ENCODE results near the gene MRPS15.

Gene MRPS15

DNA sequence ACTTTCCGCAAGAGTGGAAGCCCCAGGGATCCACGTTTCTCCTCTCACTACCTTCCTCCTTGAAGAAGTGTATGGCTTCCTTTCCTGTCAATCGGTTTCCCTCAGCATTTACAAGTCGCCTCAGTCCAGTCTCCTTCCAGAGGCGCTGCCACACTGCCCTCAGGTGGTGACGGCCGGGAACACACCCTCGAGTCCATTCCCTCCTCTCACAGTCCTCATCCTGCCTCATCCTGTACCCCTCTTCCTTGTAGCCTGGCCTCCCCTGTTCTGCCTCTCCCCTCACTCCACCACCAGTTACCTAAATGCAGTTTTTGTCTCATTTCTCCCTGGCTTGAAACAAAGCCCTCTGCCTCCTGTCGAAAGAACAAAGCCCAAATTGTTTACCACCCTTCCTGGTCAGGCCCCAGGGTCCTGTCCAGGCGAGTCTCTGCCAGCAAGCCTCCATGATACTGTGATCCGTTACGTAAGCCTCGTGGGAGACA is 43.3 kb downstream of the MRPS15 start (continued):
- no peak for TF ChIP-seq ZNF510 (tag by site-specific recombination; IDR thresholded peaks at IDR 0.05; ENCODE audit: insufficient replicate concordance)
- TF ChIP-seq ZBTB48 (tag by site-specific recombination; IDR thresholded peaks at IDR 0.05): 0 out of 2 replicates have a peak, but pooled peaks have one; percentile 12
- TF ChIP-seq ZBTB20 (tag by site-specific recombination; IDR thresholded peaks at IDR 0.05): no peak
- TF ChIP-seq ZXDB (tag by site-specific recombination; IDR thresholded peaks at IDR 0.05): no peak
- no peak for TF ChIP-seq SETDB1 (IDR thresholded peaks at IDR 0.05; ENCODE audit: insufficient read length, low read length)
- no peak for TF ChIP-seq ZNF48 (tag by site-specific recombination; IDR thresholded peaks at IDR 0.05)
- TF ChIP-seq, protein P1, sequence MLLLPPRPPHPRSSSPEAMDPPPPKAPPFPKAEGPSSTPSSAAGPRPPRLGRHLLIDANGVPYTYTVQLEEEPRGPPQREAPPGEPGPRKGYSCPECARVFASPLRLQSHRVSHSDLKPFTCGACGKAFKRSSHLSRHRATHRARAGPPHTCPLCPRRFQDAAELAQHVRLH (tag by site-specific recombination; IDR thresholded peaks at IDR 0.05): no peak
- TF ChIP-seq KLF8 (tag by site-specific recombination; IDR thresholded peaks at IDR 0.05): no peak
- TF ChIP-seq, protein P2, sequence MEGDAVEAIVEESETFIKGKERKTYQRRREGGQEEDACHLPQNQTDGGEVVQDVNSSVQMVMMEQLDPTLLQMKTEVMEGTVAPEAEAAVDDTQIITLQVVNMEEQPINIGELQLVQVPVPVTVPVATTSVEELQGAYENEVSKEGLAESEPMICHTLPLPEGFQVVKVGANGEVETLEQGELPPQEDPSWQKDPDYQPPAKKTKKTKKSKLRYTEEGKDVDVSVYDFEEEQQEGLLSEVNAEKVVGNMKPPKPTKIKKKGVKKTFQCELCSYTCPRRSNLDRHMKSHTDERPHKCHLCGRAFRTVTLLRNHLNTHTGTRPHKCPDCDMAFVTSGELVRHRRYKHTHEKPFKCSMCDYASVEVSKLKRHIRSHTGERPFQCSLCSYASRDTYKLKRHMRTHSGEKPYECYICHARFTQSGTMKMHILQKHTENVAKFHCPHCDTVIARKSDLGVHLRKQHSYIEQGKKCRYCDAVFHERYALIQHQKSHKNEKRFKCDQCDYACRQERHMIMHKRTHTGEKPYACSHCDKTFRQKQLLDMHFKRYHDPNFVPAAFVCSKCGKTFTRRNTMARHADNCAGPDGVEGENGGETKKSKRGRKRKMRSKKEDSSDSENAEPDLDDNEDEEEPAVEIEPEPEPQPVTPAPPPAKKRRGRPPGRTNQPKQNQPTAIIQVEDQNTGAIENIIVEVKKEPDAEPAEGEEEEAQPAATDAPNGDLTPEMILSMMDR (tag by site-specific recombination; IDR thresholded peaks at IDR 0.05): peak; percentile 93

DNA sequence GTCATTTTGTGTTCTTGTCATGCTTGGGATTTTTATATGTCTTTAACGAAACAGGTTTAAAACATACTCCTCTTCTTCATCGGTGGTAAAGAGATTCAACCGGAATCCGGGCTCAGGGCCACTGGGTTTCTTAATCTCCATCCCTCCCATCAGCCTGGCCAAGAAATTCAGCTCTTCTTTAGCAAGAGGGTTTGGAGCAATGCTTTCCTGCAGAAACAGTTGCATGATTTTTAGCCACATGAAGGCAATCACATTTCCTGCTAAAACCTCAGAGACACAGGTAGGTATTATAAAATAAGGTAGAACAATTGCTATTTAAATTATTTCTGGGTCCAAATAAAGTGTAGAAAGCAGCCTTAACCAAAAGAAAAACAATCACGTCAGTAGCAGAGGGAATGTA is 43.8 kb downstream of the MRPS15 start:
- TF ChIP-seq, protein P3, sequence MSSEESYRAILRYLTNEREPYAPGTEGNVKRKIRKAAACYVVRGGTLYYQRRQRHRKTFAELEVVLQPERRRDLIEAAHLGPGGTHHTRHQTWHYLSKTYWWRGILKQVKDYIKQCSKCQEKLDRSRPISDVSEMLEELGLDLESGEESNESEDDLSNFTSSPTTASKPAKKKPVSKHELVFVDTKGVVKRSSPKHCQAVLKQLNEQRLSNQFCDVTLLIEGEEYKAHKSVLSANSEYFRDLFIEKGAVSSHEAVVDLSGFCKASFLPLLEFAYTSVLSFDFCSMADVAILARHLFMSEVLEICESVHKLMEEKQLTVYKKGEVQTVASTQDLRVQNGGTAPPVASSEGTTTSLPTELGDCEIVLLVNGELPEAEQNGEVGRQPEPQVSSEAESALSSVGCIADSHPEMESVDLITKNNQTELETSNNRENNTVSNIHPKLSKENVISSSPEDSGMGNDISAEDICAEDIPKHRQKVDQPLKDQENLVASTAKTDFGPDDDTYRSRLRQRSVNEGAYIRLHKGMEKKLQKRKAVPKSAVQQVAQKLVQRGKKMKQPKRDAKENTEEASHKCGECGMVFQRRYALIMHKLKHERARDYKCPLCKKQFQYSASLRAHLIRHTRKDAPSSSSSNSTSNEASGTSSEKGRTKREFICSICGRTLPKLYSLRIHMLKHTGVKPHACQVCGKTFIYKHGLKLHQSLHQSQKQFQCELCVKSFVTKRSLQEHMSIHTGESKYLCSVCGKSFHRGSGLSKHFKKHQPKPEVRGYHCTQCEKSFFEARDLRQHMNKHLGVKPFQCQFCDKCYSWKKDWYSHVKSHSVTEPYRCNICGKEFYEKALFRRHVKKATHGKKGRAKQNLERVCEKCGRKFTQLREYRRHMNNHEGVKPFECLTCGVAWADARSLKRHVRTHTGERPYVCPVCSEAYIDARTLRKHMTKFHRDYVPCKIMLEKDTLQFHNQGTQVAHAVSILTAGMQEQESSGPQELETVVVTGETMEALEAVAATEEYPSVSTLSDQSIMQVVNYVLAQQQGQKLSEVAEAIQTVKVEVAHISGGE (tag by site-specific recombination; conservative IDR thresholded peaks at IDR 0.05; ENCODE audit: low read depth): no peak
- TF ChIP-seq ZBTB21 (tag by site-specific recombination; IDR thresholded peaks at IDR 0.05): no peak
- POLR2A ChIA-PET: no interaction called here

DNA sequence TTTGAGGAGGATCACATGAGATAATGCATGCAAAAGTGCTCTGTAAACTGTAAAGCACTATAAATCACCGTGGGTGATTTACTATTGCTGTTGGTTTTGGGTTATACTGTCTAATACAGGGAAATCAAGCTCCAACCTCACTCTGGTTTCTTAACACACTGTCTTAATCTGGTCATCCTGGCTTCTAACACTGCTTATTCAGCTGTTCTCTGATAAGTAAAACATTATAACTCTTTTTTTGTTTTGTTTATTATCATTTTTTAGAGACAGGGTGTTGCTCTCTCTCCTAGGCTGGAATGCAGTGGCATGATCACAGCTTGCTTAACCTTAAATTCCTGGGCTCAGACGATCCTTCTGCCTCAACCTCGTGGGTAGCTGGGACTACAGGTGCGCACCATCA is 44.6 kb downstream of the MRPS15 start:
- Histone ChIP-seq H3K27ac (ENCODE audit: extremely low read depth, low read depth, low read length) (no peak overlapping the region), H3K36me3 (ENCODE audit: control insufficient read depth in 2 of 2, insufficient read depth in 1 of 2, low read length in 2 of 2) (peaks cover 0 to 39% of the 10 kb centered on the region in 2 experiments; a peak in 1 of 3 replicates), H3K4me3 (ENCODE audit: low read depth, low read length) (no peak overlapping the region), H3K9me3 (ENCODE audit: control insufficient read depth, insufficient read depth, low read depth, low read length) (no peaks in the 10 kb centered on the region), H3K4me1 (ENCODE audit: control insufficient read depth, insufficient read depth, low read length) (no peaks in the 10 kb centered on the region)
- CTCF ChIA-PET: interaction anchor here (0.5 to 2.0 kb wide), 18 partner anchors 9 to 1035 kb away, joined by 3 to 15 read pairs (median 3); partner anchors contain the start of genes THRAP3 and TRAPPC3
- no peak for TF ChIP-seq ZNF610 (tag by site-specific recombination; IDR thresholded peaks at IDR 0.05; ENCODE audit: borderline replicate concordance)
- TF ChIP-seq ZNF23 (tag by site-specific recombination; IDR thresholded peaks at IDR 0.05; ENCODE audit: borderline replicate concordance): no peak
- TF ChIP-seq, protein P4, sequence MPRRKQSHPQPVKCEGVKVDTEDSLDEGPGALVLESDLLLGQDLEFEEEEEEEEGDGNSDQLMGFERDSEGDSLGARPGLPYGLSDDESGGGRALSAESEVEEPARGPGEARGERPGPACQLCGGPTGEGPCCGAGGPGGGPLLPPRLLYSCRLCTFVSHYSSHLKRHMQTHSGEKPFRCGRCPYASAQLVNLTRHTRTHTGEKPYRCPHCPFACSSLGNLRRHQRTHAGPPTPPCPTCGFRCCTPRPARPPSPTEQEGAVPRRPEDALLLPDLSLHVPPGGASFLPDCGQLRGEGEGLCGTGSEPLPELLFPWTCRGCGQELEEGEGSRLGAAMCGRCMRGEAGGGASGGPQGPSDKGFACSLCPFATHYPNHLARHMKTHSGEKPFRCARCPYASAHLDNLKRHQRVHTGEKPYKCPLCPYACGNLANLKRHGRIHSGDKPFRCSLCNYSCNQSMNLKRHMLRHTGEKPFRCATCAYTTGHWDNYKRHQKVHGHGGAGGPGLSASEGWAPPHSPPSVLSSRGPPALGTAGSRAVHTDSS (tag by site-specific recombination; IDR thresholded peaks at IDR 0.05): no peak
- TF ChIP-seq ZNF223 (tag by site-specific recombination; IDR thresholded peaks at IDR 0.05): no peak
- no peak for TF ChIP-seq ZFHX2 (tag by site-specific recombination; conservative IDR thresholded peaks at IDR 0.05)
- TF ChIP-seq ZNF626 (tag by site-specific recombination; IDR thresholded peaks at IDR 0.05): no peak
- TF ChIP-seq, protein P5, sequence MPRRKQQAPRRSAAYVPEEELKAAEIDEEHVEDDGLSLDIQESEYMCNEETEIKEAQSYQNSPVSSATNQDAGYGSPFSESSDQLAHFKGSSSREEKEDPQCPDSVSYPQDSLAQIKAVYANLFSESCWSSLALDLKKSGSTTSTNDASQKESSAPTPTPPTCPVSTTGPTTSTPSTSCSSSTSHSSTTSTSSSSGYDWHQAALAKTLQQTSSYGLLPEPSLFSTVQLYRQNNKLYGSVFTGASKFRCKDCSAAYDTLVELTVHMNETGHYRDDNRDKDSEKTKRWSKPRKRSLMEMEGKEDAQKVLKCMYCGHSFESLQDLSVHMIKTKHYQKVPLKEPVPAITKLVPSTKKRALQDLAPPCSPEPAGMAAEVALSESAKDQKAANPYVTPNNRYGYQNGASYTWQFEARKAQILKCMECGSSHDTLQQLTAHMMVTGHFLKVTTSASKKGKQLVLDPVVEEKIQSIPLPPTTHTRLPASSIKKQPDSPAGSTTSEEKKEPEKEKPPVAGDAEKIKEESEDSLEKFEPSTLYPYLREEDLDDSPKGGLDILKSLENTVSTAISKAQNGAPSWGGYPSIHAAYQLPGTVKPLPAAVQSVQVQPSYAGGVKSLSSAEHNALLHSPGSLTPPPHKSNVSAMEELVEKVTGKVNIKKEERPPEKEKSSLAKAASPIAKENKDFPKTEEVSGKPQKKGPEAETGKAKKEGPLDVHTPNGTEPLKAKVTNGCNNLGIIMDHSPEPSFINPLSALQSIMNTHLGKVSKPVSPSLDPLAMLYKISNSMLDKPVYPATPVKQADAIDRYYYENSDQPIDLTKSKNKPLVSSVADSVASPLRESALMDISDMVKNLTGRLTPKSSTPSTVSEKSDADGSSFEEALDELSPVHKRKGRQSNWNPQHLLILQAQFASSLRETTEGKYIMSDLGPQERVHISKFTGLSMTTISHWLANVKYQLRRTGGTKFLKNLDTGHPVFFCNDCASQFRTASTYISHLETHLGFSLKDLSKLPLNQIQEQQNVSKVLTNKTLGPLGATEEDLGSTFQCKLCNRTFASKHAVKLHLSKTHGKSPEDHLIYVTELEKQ (tag by site-specific recombination; IDR thresholded peaks at IDR 0.05; ENCODE audit: borderline replicate concordance): no peak
- TF ChIP-seq ZNF792 (tag by site-specific recombination; IDR thresholded peaks at IDR 0.05): no peak
- no peak for TF ChIP-seq SP2 (tag by site-specific recombination; IDR thresholded peaks at IDR 0.05)
- no peak for TF ChIP-seq ZNF248 (tag by site-specific recombination; IDR thresholded peaks at IDR 0.05)
- POLR2A ChIA-PET: interaction anchor here (1.8 kb wide), 1 partner anchor 31 kb away, joined by 4 read pairs; the partner anchor contains the start of gene OSCP1

More for the DNA sequence above, 43.8 kb downstream of the MRPS15 start:
- no peaks in the 10 kb centered on the region for H3K4me1 ChIP-seq (ENCODE audit: control insufficient read depth, insufficient read depth, low read length)
- no peak overlapping the region for H3K27ac ChIP-seq (ENCODE audit: extremely low read depth, low read depth, low read length)
- H3K36me3 ChIP-seq (ENCODE audit: control insufficient read depth in 2 of 2, insufficient read depth in 1 of 2, low read length in 2 of 2): peaks cover 0 to 39% of the 10 kb centered on the region in 2 experiments; a peak in 1 of 3 replicates
- H3K9me3 ChIP-seq (ENCODE audit: control insufficient read depth, insufficient read depth, low read depth, low read length): no peaks in the 10 kb centered on the region
- no peak overlapping the region for H3K4me3 ChIP-seq (ENCODE audit: low read depth, low read length)
- CTCF ChIA-PET: interaction anchor here (0.6 to 2.0 kb wide), 18 partner anchors 8 to 679 kb away, joined by 3 to 15 read pairs (median 3); partner anchors contain the start of gene TRAPPC3
